Stromal cell of bone marrow (primary cell): ENCODE data around the gene HYAL4.
"Not testable (repeated sequence)": the region's sequence is repeated elsewhere in the genome, so short reads cannot be mapped to it uniquely, and the experiment has no call there.

Source experiments
- DNase-seq: peaks from one replicate; pipeline ENCODE4 v3.0.0-alpha.2; 2012; ENCODE audit warnings: low read depth

HYAL4 gene

DNA sequence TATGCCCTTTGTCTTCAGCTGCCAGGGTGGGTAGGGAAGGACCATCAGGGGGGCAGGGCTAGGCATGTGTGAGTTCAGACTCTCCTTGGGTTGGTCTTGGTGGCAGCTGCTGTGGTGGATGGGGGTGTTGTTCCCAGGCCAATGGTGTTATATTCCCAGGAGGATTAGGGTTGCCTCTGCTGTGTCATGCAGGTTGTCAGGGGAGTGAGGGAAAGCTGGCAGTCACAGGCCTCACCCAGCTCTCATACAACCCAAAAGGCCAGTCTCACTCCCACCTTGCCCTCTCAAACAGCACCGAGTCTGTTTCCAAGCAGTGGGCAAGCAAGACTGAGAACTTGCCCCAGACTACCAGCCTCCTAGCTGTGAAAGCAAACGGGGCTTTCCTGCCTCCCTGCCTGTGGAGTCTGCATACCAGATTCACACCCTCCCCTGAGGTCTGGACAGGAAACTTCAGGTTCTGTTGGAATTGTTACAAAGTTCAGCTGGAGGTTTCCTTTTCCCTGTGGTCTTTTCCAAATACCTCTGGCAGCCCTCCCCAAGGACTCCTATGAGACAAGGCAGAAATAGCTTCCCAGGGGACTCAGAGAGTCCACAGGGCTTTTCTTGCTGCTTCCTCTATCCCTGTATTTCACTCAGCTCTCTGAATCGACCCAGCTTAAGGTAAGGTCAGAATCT lies 1.4 kb downstream of the HYAL4 start:
- no peak for DNase-seq

- DNase-seq: no peak
Measured at GRCh38 chr7:123847868-123848267, 2.9 kb downstream of the HYAL4 start.

- DNase-seq: no peak
Measured at GRCh38 chr7:123849855-123850254, 4.9 kb downstream of the HYAL4 start.

- DNase-seq: not testable (repeated sequence)
Measured at GRCh38 chr7:123851404-123851803, 6.4 kb downstream of the HYAL4 start.

- DNase-seq: not testable (repeated sequence)
Measured at GRCh38 chr7:123854291-123854690, 9.3 kb downstream of the HYAL4 start.

- not testable (repeated sequence) for DNase-seq
Measured at GRCh38 chr7:123856428-123856827, 11.5 kb downstream of the HYAL4 start.

- no peak for DNase-seq
Measured at GRCh38 chr7:123860848-123861247, 15.9 kb downstream of the HYAL4 start.

- no peak for DNase-seq
Measured at GRCh38 chr7:123862775-123863174, 17.8 kb downstream of the HYAL4 start.

- no peak for DNase-seq
Measured at GRCh38 chr7:123863461-123863860, 18.5 kb downstream of the HYAL4 start.

GRCh38 chr7:123864012-123864411 lies 19.0 kb downstream of the HYAL4 start:
- no peak for DNase-seq

- no peak for DNase-seq
Measured at GRCh38 chr7:123864436-123864835, 19.5 kb downstream of the HYAL4 start.

DNA sequence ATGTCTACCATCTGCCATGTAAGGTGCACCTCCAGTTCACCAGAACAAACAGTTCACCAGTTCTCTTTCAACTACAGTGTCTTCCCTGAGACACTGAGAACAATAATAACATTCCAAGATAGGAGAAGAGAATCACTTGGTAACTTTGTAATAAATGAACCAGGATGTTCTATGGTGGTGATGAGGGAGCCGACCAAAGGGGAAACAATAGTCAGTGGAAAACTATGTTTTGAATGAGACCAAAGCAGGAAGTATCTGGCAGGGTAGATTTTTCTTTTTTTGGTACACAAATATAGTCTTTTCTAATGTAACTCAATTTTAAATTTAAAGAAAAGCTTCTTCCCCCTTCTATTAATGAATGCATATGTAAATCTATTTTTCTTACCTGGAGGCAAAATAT lies 20.0 kb downstream of the HYAL4 start:
- DNase-seq: no peak

GRCh38 chr7:123865517-123866117 lies 20.6 kb downstream of the HYAL4 start:
- peak; percentile 38 for DNase-seq

- DNase-seq: no peak
Measured at GRCh38 chr7:123867225-123867624, 22.3 kb downstream of the HYAL4 start.

- DNase-seq: no peak
Measured at GRCh38 chr7:123871998-123872867, 27.3 kb downstream of the HYAL4 start.

DNA sequence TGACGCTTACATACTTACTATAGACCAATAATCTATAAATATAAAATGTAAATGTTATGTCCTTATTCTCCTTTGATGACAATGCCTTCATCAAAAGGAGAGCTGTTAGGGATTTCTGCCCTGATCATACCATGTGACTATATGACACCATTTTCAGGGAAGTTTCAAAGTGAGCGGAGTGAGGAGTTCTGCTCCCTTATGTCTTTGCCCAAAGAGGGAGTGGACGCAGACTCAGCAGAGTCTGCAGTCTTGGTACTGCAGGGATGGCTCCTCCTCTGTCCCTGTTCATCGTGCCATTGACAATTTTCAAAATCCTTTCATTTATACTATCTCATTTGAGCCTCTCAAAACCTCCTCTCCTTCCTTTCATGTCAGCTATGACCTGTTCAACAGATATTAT lies 27.9 kb downstream of the HYAL4 start:
- no peak for DNase-seq

- no peak for DNase-seq
Measured at GRCh38 chr7:123876557-123877256, 31.7 kb downstream of the HYAL4 start.

GRCh38 chr7:123879628-123880027 lies 34.7 kb downstream of the HYAL4 start:
- no peak for DNase-seq

DNA sequence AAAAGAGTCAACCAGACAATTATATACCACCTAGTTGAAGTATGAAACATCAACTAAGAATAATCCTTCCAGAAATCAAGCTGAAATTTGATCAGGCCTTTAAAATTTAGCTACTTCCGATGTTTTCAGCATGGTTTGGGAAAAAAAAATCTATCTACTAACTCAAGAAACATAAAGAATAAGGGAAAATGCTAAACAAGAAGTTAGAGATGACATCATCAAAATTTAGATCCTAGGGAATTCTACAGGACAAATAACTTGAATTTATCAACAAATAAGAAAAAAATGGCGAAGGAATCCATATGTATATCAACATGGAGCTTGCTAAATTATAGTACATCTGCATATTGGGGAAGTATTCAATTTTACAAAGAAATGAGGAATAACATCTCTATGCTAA lies 36.3 kb downstream of the HYAL4 start:
- no peak for DNase-seq

- DNase-seq: no peak
Measured at GRCh38 chr7:123883154-123883553, 38.2 kb downstream of the HYAL4 start.

DNA sequence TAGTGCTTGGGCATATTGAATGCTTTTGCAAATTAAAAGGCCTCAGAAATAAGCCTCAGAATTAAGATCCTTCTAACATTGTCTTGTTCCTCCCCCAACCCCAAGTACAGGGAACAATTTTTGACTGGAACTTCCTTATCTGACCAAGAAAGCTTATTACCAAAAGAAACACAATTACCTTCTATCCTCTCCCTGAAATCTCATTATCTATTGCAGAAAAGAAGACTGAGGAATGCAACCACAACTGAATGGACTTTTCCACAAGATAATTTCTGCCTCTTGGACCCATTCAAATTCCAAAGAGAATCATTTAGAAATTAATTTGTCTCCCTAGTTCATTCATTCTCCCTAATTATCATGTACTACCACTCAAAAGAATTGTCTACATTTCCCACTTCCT lies 43.2 kb downstream of the HYAL4 start:
- DNase-seq: no peak

- DNase-seq: not testable (repeated sequence)
Measured at GRCh38 chr7:123894753-123895152, 49.8 kb downstream of the HYAL4 start.
